DOHH2 (cell line): ENCODE data around the gene MED26.
"Not testable (repeated sequence)": the region's sequence is repeated elsewhere in the genome, so short reads cannot be mapped to it uniquely, and the experiment has no call there.

ENCODE experiments used
- H3F3A ChIP-seq: fragments of 200-600 bp; sonication (generic), shearing (Covaris generic); 2 replicates; pipeline ENCODE4 v1.6.0; 2016; ENCODE audit warnings: antibody characterized with exemption, mild to moderate bottlenecking; ENCODE audit not compliant: control insufficient read depth, insufficient read depth
- H3K27ac ChIP-seq: fragments of 200-600 bp; sonication (generic); 2 replicates; pipeline ENCODE4 v1.5.1; 2014; ENCODE audit warnings: low read depth, mild to moderate bottlenecking, low read length, moderate library complexity
- H3K27me3 ChIP-seq: fragments of 200-600 bp; sonication (generic); 2 replicates; pipeline ENCODE4 v1.6.1; 2014; ENCODE audit warnings: mild to moderate bottlenecking, low read length, mixed read lengths; ENCODE audit not compliant: control insufficient read depth
- H3K36me3 ChIP-seq: fragments of 200-600 bp; sonication (generic); 2 replicates; pipeline ENCODE4 v1.6.1; 2014; ENCODE audit warnings: mild to moderate bottlenecking, low read length, moderate library complexity, mixed read lengths; ENCODE audit not compliant: control insufficient read depth
- H3K4me1 ChIP-seq: fragments of 200-600 bp; sonication (generic); 2 replicates; pipeline ENCODE4 v1.6.1; 2014; ENCODE audit warnings: mild to moderate bottlenecking, low read length, mixed read lengths; ENCODE audit not compliant: control insufficient read depth
- H3K4me2 ChIP-seq: fragments of 200-600 bp; sonication (generic); 2 replicates; pipeline ENCODE4 v1.6.0; 2014; ENCODE audit warnings: mild to moderate bottlenecking, low read length, moderate library complexity
- H3K4me3 ChIP-seq: fragments of 200-600 bp; sonication (generic); 2 replicates; pipeline ENCODE4 v1.5.1; 2014; ENCODE audit warnings: mild to moderate bottlenecking, low read length, mixed read lengths
- H3K79me2 ChIP-seq: fragments of 200-600 bp; sonication (generic); 2 replicates; pipeline ENCODE4 v1.6.1; 2014; ENCODE audit warnings: mild to moderate bottlenecking, low read length, mixed read lengths; ENCODE audit not compliant: control insufficient read depth
- H3K9me2 ChIP-seq: fragments of 200-600 bp; sonication (generic); replicated peaks from 2 replicates; pipeline ENCODE4 v1.6.1; 2014; ENCODE audit warnings: mild to moderate bottlenecking, low read length, mixed read lengths; ENCODE audit not compliant: control insufficient read depth
- H3K9me3 ChIP-seq: fragments of 200-600 bp; sonication (generic); 2 replicates; pipeline ENCODE4 v1.6.1; 2014; ENCODE audit warnings: antibody characterized with exemption, low read length, mixed read lengths; ENCODE audit not compliant: control insufficient read depth, insufficient read depth
- H4K20me1 ChIP-seq: fragments of 200-600 bp; sonication (generic); 2 replicates; pipeline ENCODE4 v1.6.0; 2014; ENCODE audit warnings: low read depth, mild to moderate bottlenecking, antibody characterized with exemption, low read length, moderate library complexity; ENCODE audit not compliant: control insufficient read depth, insufficient read depth
- CTCF ChIP-seq: fragments of 200-600 bp; sonication (generic); IDR thresholded peaks from one replicate; pipeline ENCODE4 v1.5.1; 2014; ENCODE audit warnings: antibody characterized with exemption, mild to moderate bottlenecking, low read depth, low read length; ENCODE audit not compliant: poor library complexity, severe bottlenecking
- EZH2phosphoT487 ChIP-seq: fragments of 200-600 bp; sonication (generic); IDR thresholded peaks from 2 replicates; pipeline ENCODE4 v1.6.1; 2017; ENCODE audit warnings: borderline replicate concordance, mild to moderate bottlenecking, antibody characterized with exemption, low read length, moderate library complexity, mixed read lengths

MED26 gene

GRCh38 chr19:16554776-16555175 lies 73.2 kb downstream of the MED26 start:
- Histone ChIP-seq H3K4me1 (no peaks in the 10 kb centered on the region), H3K79me2 (peaks cover under 1% of the 10 kb centered on the region), H3F3A (0 out of 2 replicates have a peak, but pooled peaks cover 1% of the 10 kb centered on the region), H4K20me1 (no peaks in the 10 kb centered on the region), H3K4me2 (no peak overlapping the region), H3K4me3 (no peak overlapping the region), H3K9me3 (no peaks in the 10 kb centered on the region), H3K27ac (no peak overlapping the region), H3K27me3 (no peaks in the 10 kb centered on the region), H3K9me2 (no peaks in the 10 kb centered on the region), H3K36me3 (peaks cover 56% of the 10 kb centered on the region)
- TF ChIP-seq CTCF (no peak), EZH2phosphoT487 (no peak)

- not testable (repeated sequence) for H3K27ac ChIP-seq, H3K4me3 ChIP-seq, H4K20me1 ChIP-seq, H3K27me3 ChIP-seq, H3K9me2 ChIP-seq, H3K9me3 ChIP-seq, H3K4me2 ChIP-seq
- peaks cover 26% of the 10 kb centered on the region for H3K79me2 ChIP-seq
- H3K36me3 ChIP-seq, result peaks cover 51% of the 10 kb centered on the region
- peaks cover 11% of the 10 kb centered on the region for H3F3A ChIP-seq
- peaks cover 17% of the 10 kb centered on the region for H3K4me1 ChIP-seq
Observed at GRCh38 chr19:16551902-16552301, 76.1 kb downstream of the MED26 start.

GRCh38 chr19:16548956-16549355 lies 79.0 kb downstream of the MED26 start:
- Histone ChIP-seq H3F3A (peaks cover 22% of the 10 kb centered on the region), H3K36me3 (peaks cover 35% of the 10 kb centered on the region), H3K9me3 (no peaks in the 10 kb centered on the region), H3K4me3 (no peak overlapping the region), H3K4me1 (peaks cover 35% of the 10 kb centered on the region), H3K9me2 (no peaks in the 10 kb centered on the region), H4K20me1 (no peaks in the 10 kb centered on the region; the same call in 1 of the 2 replicates), H3K4me2 (no peak overlapping the region), H3K27ac (no peak overlapping the region), H3K79me2 (peaks cover 44% of the 10 kb centered on the region), H3K27me3 (no peaks in the 10 kb centered on the region)
- TF ChIP-seq EZH2phosphoT487 (no peak), CTCF (no peak)

DNA sequence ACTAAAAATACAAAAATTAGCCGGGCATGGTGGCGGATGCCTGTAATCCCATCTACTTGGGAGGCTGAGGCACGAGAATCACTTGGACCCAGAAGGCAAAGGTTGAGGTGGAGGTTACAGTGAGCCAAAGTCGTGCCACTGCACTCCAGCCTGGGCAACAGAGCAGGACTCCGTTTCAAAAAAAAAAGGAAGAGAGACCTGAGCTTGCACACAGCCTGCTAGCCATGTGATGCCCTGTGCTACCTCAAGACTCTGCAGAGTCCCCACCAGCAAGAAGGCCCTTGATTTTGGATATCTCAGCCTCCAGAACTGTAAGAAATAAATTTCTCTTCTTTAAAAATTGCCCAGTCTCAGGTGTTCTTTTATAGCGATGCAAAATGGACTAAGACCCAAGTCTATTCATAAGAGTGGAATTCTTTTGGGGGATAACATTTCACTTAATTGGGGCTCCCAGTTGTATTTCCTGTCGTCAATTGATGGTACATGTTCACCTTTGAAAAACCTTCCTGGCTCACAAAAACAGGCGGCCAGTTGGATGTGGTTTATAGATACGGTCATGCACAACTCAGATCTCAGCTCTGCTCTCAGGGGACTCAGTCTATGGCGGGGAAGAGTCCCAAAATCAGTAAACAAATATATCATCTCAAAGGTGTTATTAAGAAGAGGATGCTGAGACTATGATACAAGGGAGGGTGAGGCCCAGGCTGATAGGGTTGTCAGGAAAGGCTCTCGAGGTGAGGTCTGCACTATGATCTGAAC lies 83.4 kb downstream of the MED26 start:
- TF ChIP-seq CTCF (no peak), EZH2phosphoT487 (no peak)
- H3K27me3 ChIP-seq, result no peaks in the 10 kb centered on the region
- H3K36me3 ChIP-seq, result peaks cover 43% of the 10 kb centered on the region
- peak overlapping the region; percentile 48 for H3K4me3 ChIP-seq
- H3K79me2 ChIP-seq, result peaks cover 84% of the 10 kb centered on the region
- H3K9me2 ChIP-seq, result no peaks in the 10 kb centered on the region
- H3K27ac ChIP-seq, result peak overlapping the region; percentile 77
- H4K20me1 ChIP-seq, result peaks cover 15% of the 10 kb centered on the region
- peaks cover 31% of the 10 kb centered on the region for H3F3A ChIP-seq
- peak overlapping the region; percentile 86 for H3K4me2 ChIP-seq
- no peaks in the 10 kb centered on the region for H3K9me3 ChIP-seq
- peaks cover 60% of the 10 kb centered on the region for H3K4me1 ChIP-seq

DNA sequence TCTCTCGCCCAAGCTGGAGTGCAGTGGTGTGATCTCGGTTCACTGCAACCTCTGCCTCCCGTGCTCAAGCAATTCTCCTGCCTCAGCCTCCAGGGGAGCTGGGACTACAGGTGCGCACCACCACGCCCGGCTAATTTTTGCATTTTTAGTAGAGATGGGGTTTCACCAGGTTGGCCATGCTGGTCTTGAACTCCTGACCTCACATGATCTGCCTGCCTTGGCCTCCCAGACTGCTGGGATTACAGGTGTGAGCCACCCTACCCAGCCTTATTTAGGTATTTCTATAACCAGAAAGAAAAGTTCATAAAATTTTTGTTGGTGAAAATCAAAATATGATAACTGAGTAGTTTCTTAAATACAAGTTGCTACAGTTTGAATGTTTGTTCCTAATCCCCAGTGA lies 84.3 kb downstream of the MED26 start:
- H3K27me3 ChIP-seq, H3K9me2 ChIP-seq, H3K9me3 ChIP-seq: not testable (repeated sequence)
- H3K27ac ChIP-seq, result peak overlapping the region; percentile 77
- peaks cover 19% of the 10 kb centered on the region for H4K20me1 ChIP-seq
- H3K4me3 ChIP-seq, result peak overlapping the region; percentile 100
- H3F3A ChIP-seq, result peaks cover 29% of the 10 kb centered on the region
- peak overlapping the region; percentile 86 for H3K4me2 ChIP-seq
- peaks cover 45% of the 10 kb centered on the region for H3K36me3 ChIP-seq
- peaks cover 67% of the 10 kb centered on the region for H3K4me1 ChIP-seq
- H3K79me2 ChIP-seq, result peaks cover 86% of the 10 kb centered on the region
